Left ventricle myocardium superior (tissue), 1 donor: Measurements from ENCODE around the gene TTYH2. TPM values are rescaled to one million over a fixed set of nuclear protein-coding genes. Genes with fewer than 3 reads are reported as not detected.

ENCODE experiments used
- ATAC-seq: fragments of 200-7000 bp; cut with Tn5 transposase; one replicate; pipeline ENCODE4 v1.9.1; 2020; ENCODE audit warnings: mild to moderate bottlenecking, moderate library complexity
- DNase-seq: peaks from one replicate; pipeline ENCODE4 v3.0.0-alpha.2; 2020
- intact Hi-C: fragments of 100-400 bp; cut with micrococcal nuclease; formaldehyde crosslinking; loops from one replicate; pipeline ENCODE4 v1.11.0; 2022
- total RNA-seq: library from RNA; stranded (reverse); fragmentation: NEBNext Ultra II Directional; extraction: Animal tissue kit (Norgen Biotek cat#: 25700); gene quantifications from one replicate; pipeline ENCODE4 v1.2.1, GENCODE V29; 2021
- donor health status: DM: no; HTN: yes; CAD: no; lungs with severe emphysema.

The TTYH2 gene
- total RNA-seq, 1 donor from 2014 or later, result 42.6 TPM

GRCh38 chr17:74227271-74228080 is 14.1 kb downstream of the TTYH2 start:
- ATAC-seq, result no peak
- intact Hi-C loops, result no loop called here
- DNase-seq, result no peak

- ATAC-seq (no peak), DNase-seq (no peak)
- intact Hi-C loops, result no loop called here
Measured at GRCh38 chr17:74228306-74228978, 15.1 kb downstream of the TTYH2 start.

GRCh38 chr17:74230896-74231295 is 17.5 kb downstream of the TTYH2 start:
- no peak for DNase-seq
- intact Hi-C loops, result no loop called here
- ATAC-seq, result no peak

GRCh38 chr17:74231928-74232907 is 18.8 kb downstream of the TTYH2 start:
- ATAC-seq (no peak), DNase-seq (no peak)
- intact Hi-C loops, result no loop called here

GRCh38 chr17:74233937-74234336 is 20.6 kb downstream of the TTYH2 start:
- no peak for DNase-seq
- no peak for ATAC-seq
- intact Hi-C loops, result no loop called here

GRCh38 chr17:74234486-74234885 is 21.1 kb downstream of the TTYH2 start:
- no peak for DNase-seq
- intact Hi-C loops, result no loop called here
- no peak for ATAC-seq

GRCh38 chr17:74235040-74235581 is 21.7 kb downstream of the TTYH2 start:
- intact Hi-C loops, result no loop called here
- DNase-seq (no peak), ATAC-seq (peak; percentile 24)

GRCh38 chr17:74235911-74236371 is 22.6 kb downstream of the TTYH2 start:
- intact Hi-C loops, result no loop called here
- ATAC-seq (peak; percentile 60), DNase-seq (no peak)

GRCh38 chr17:74237321-74237720 is 23.9 kb downstream of the TTYH2 start:
- ATAC-seq (no peak), DNase-seq (no peak)
- intact Hi-C loops, result no loop called here

- no peak for DNase-seq
- intact Hi-C loops, result no loop called here
- ATAC-seq, result no peak
Measured at GRCh38 chr17:74239172-74239571, 25.8 kb downstream of the TTYH2 start.

- intact Hi-C loops, result no loop called here
- ATAC-seq (no peak), DNase-seq (peak; percentile 55)
Measured at GRCh38 chr17:74240618-74241205, 27.3 kb downstream of the TTYH2 start.

GRCh38 chr17:74241431-74241830 is 28.1 kb downstream of the TTYH2 start:
- DNase-seq (no peak), ATAC-seq (peak; percentile 45)
- intact Hi-C loops, result no loop called here

- intact Hi-C loops, result no loop called here
- peak; percentile 47 for ATAC-seq
- no peak for DNase-seq
Measured at GRCh38 chr17:74241847-74242246, 28.5 kb downstream of the TTYH2 start.

GRCh38 chr17:74243013-74243755 is 29.8 kb downstream of the TTYH2 start:
- ATAC-seq, result peak; percentile 89

GRCh38 chr17:74244128-74244527 is 30.8 kb downstream of the TTYH2 start:
- DNase-seq, result no peak
- no peak for ATAC-seq
- intact Hi-C loops, result no loop called here

More at GRCh38 chr17:74243013-74243755, 29.8 kb downstream of the TTYH2 start:
- intact Hi-C loops, result no loop called here
- DNase-seq, result peak; percentile 79

- intact Hi-C loops, result no loop called here
- DNase-seq, result no peak
- peak; percentile 49 for ATAC-seq
Measured at GRCh38 chr17:74244548-74244947, 31.2 kb downstream of the TTYH2 start.

GRCh38 chr17:74245145-74245831 is 31.9 kb downstream of the TTYH2 start:
- DNase-seq (no peak), ATAC-seq (no peak)
- intact Hi-C loops, result no loop called here

GRCh38 chr17:74245871-74246270 is 32.5 kb downstream of the TTYH2 start:
- DNase-seq (no peak), ATAC-seq (no peak)
- intact Hi-C loops, result no loop called here
